GM12865 (cell line): ENCODE measurements around the gene DNASE1L3.
A peak's percentile ranks its signal among the peaks of the same experiment; 100 is the strongest.
"Not testable (repeated sequence)": the region's sequence is repeated elsewhere in the genome, so short reads cannot be mapped to it uniquely, and the experiment has no call there.

Source experiments
- DNase-seq: peaks from one replicate; pipeline ENCODE4 v3.0.0; 2010; ENCODE audit warnings: low read depth
- H3K4me3 ChIP-seq: 2 replicates; pipeline ENCODE4 v1.5.1; 2011; ENCODE audit warnings: mild to moderate bottlenecking, low read depth, low read length, control low read depth
- CTCF ChIP-seq: IDR thresholded peaks from 2 replicates; pipeline ENCODE4 v1.5.1; 2011; ENCODE audit warnings: low read length, control low read depth, low read depth, inconsistent platforms; ENCODE audit not compliant: insufficient read depth; ENCODE audit errors: missing control alignments

DNASE1L3 gene

GRCh38 chr3:58234516-58234931, 23.8 kb upstream of the DNASE1L3 start:
- H3K4me3 ChIP-seq = no peak overlapping the region
- no peak for DNase-seq
- no peak for TF ChIP-seq CTCF

GRCh38 chr3:58231666-58232065, 20.9 kb upstream of the DNASE1L3 start:
- DNase-seq = no peak
- no peak for TF ChIP-seq CTCF

GRCh38 chr3:58230876-58231552, 20.2 kb upstream of the DNASE1L3 start:
- H3K4me3 ChIP-seq = no peak overlapping the region
- TF ChIP-seq CTCF = no peak
- DNase-seq = no peak

More at GRCh38 chr3:58231666-58232065, 20.9 kb upstream of the DNASE1L3 start:
- H3K4me3 ChIP-seq = no peak overlapping the region

GRCh38 chr3:58227933-58228332, 17.2 kb upstream of the DNASE1L3 start:
- not testable (repeated sequence) for H3K4me3 ChIP-seq, DNase-seq

- no peak for TF ChIP-seq CTCF
- DNase-seq = no peak
- H3K4me3 ChIP-seq = no peak overlapping the region
These were observed 13.1 kb upstream of the DNASE1L3 start for GRCh38 chr3:58223855-58224254.

- H3K4me3 ChIP-seq = no peak overlapping the region
- no peak for TF ChIP-seq CTCF
- DNase-seq = no peak
These were observed 11.5 kb upstream of the DNASE1L3 start for GRCh38 chr3:58222161-58222724.

GRCh38 chr3:58218904-58219303, 8.1 kb upstream of the DNASE1L3 start:
- no peak overlapping the region for H3K4me3 ChIP-seq
- TF ChIP-seq CTCF = no peak
- peak; percentile 78 for DNase-seq
